Posterior cingulate gyrus (tissue), 11 donors: ENCODE measurements around the gene OR51A4.
"Not testable (repeated sequence)": the region's sequence is repeated elsewhere in the genome, so short reads cannot be mapped to it uniquely, and the experiment has no call there.

Source experiments
- DNase-seq, 10 donors: peaks; one replicate each; pipeline versions ENCODE4 v3.0.0 to v3.0.0-alpha.2; 2020 to 2021; ENCODE audit warnings: mixed read lengths in 3 of 10
- intact Hi-C: fragments of 100-400 bp; cut with DNase I; formaldehyde crosslinking; loops from one replicate; pipeline ENCODE4 v1.15.1; 2023

Gene OR51A4

GRCh38 chr11:4947505-4947904 is at the start of gene OR51A4:
TSS of gene OR51A4 (minus strand) at chr11:4947605. CDS start at chr11:4947100, 505 bp downstream.
- no peak for DNase-seq
- intact Hi-C loops: no loop called here

DNA sequence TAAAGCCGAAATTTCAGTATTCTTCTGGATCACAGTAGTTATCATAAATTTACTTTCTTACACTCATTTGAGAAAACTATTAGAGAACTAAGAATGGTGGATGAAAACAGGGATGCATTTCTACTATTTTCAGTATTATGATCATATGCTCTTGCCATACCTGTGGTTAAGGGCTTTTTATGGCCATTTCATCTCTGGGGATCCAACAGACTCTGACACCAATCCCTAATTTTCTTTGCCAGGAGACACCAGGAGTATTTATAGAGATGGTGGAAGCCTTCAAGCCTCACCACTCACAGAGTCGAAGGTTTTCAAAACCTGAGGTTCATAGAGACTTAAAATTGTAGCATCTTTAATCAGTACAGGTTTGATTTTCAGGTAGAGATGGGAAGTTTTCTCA is 47.1 kb upstream of the OR51A4 start, which contains the start of gene OR51L1:
Gene OR51L1 (plus strand): TSS at position 301 of the 400 bp plus-strand sequence. CDS start 4,132 bp downstream, outside the sequence.
- no peak for DNase-seq
- intact Hi-C loops: no loop called here

- DNase-seq: no peak
- intact Hi-C loops: no loop called here
Observed at GRCh38 chr11:4991060-4991459, 43.7 kb upstream of the OR51A4 start.

DNA sequence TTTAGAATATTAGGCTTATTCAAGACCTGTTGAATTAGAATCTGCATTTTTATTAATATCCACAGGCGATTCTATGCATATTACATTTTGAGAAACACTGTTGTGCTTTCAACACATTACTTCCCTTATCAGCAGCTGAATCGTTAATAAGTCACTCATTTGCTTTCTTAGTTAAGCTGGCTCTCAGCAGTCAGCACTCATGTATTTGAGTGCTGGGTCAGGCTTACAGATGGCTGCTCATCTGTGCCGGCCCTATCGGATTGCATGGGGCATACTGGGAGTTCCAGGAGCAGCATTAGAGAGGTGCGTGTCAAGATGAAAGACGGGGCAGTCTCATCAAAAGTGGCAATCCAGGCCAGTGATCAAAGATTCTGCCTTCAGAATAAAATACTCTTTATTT is 36.4 kb upstream of the OR51A4 start:
- DNase-seq: no peak
- intact Hi-C loops: no loop called here

- intact Hi-C loops: no loop called here
- no peak for DNase-seq
Observed at GRCh38 chr11:4982678-4983077, 35.3 kb upstream of the OR51A4 start.

DNA sequence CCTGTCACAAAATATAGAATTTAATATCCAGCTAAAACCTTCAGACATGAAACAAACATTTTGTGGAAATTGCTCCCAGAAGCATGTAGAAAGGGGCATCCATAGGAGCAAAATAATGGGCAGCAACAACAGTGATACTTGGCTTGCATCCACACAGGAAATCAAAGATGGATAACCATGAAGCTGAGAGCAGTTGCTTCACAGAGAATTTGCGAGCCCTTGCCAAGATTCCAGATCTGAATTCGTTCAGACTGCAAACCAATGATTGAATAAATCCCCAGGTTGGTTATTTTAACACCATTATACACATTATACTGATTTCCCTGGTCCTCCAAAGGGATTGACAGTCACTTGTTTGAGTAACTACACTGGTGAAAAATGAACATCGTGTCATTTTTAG is 31.6 kb upstream of the OR51A4 start:
- DNase-seq: no peak
- intact Hi-C loops: no loop called here

DNA sequence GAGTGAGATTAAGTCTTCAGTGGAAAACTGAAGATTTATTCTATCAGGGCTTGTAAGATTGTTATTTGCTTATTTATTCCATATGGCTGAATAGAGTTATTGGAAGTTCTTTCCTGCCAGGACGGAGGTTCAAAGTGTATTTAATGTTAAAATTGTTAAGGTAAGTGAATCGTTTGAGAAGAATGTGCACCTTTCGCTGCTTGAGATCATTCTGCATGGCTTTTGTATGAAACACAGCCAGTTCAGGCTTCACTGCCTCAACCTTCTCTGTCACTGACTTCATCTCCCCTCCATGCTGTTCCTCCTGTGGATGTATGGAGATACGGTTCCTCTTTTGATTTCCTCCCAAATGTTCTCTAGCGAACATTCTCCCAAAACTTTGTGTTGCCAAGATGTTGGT is 28.0 kb upstream of the OR51A4 start:
- intact Hi-C loops: no loop called here
- no peak for DNase-seq

DNA sequence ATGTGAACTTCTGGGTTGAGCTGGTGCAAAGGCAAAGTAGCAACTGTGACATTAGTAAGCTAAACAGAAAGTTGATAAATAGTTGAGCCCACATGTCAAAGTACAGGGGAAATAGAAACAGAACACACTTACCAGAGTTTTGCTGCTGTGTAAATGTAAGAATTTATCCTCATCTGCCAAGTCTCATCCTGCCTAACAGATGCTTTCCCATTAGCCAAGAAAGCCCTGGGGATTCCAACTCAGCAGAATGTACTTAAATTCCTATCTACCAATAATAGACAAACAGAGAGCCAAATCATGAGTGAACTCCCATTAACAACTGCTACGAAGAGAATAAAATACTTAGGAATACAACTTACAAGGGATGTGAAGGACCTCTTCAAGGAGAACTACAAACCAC is 15.4 kb upstream of the OR51A4 start:
- DNase-seq: no peak

GRCh38 chr11:4960877-4961276 is 13.5 kb upstream of the OR51A4 start:
- no peak for DNase-seq
- intact Hi-C loops: no loop called here

More for the DNA sequence above, 15.4 kb upstream of the OR51A4 start:
- intact Hi-C loops: no loop called here

GRCh38 chr11:4957396-4957795 is 10.0 kb upstream of the OR51A4 start:
- intact Hi-C loops: no loop called here
- DNase-seq: no peak

DNA sequence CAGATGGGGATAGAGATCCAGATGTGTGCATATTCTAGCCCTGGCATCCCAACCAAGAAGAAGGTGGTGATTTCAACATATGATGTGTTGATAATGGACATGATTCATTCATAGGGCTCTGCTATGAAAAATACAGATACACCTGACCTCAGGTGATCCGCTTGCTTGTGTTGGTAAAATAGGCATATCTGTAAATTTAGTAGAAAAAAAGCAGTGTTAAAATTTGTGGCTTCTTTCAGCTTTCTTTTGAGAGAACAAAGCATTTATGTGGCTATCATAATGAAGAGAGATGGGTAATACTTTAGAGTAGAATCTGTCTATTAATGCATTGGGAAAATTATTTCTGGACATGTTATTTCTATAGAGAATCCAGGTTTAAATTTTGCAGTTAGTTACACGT is 8.2 kb upstream of the OR51A4 start, which contains the start of gene OR51A2:
Gene OR51A2 (minus strand): TSS at position 101 of the 400 bp plus-strand sequence. CDS start 0 bp downstream, at position 101.
- DNase-seq, intact Hi-C loops: not testable (repeated sequence)

- intact Hi-C loops: no loop called here
- DNase-seq: no peak
Observed at GRCh38 chr11:4936745-4937144, 10.7 kb downstream of the OR51A4 start.

- intact Hi-C loops: no loop called here
- DNase-seq: no peak
Observed at GRCh38 chr11:4932751-4933150, 14.7 kb downstream of the OR51A4 start.

GRCh38 chr11:4926608-4927007 is 20.8 kb downstream of the OR51A4 start:
- intact Hi-C loops: no loop called here
- no peak for DNase-seq

DNA sequence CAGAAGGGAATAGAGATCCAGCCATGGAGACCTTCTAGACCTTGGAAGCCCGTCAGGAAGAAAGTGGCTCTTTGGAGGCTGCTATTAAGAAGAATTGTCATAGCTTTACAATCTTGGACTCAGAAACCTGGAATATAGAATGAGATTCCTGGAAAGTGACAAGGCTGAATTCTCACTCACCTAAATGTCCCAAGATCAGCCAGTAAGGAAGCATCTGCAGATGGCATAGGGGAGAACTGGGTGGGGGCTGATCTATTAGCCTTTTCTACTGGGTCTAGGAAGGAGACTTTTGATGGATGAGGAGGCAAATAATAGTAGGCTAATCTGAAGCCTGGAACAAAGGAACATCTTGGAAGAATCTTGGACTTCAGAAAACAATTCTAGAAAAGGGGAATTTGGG is 23.2 kb downstream of the OR51A4 start, which contains the start of gene OR51G1:
Gene OR51G1 (minus strand): TSS at position 101 of the 400 bp plus-strand sequence. CDS start 0 bp downstream, at position 101.
- DNase-seq: no peak
- intact Hi-C loops: no loop called here

DNA sequence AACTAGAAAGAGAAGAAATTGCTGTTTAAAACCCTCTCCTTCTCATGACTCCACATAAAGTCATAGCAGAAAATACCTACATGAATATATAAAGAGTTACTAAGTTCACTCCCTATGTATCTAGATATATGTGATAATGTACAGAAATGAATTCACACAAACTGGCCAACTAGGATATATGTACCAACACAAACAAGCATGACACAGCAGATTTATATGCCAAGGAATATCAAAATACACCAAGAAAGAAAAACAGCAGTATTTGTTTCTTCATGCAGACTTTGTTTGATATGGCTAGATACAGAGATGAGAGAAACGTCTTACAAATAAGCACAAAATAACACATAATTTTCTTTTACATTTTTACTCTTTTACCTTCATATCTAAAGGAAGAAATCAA is 25.1 kb downstream of the OR51A4 start:
- intact Hi-C loops: no loop called here
- no peak for DNase-seq

- intact Hi-C loops: no loop called here
- no peak for DNase-seq
Observed at GRCh38 chr11:4921796-4922195, 25.6 kb downstream of the OR51A4 start.

DNA sequence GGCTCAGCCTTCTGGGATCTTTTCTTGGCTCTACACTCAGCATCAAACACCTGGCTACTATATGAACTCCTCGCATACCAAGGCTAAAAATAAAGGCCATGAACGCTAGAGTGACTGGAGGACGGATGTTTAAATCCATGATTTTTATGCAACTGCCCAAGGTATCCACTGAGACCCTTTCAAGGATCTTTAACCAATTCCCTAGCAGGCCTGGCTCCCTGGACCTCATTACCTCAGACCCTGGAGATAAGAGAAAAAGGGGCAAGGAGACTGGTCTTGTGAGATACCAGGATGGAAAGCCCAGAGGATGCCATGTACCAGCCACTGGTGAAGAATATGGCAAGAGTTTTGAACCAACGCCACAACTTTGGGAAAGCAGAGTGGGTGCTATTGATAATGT is 28.2 kb downstream of the OR51A4 start, which contains the start of gene OR51G2:
Gene OR51G2 (minus strand): TSS at position 101 of the 400 bp plus-strand sequence. CDS start 3,687 bp downstream, outside the sequence.
- DNase-seq: no peak
- intact Hi-C loops: no loop called here

GRCh38 chr11:4916581-4916980 is 30.8 kb downstream of the OR51A4 start:
- intact Hi-C loops: no loop called here
- no peak for DNase-seq

GRCh38 chr11:4903484-4903883 is 43.9 kb downstream of the OR51A4 start, which contains the start of gene OR51A7:
TSS of gene OR51A7 (plus strand) at chr11:4903783. CDS start at chr11:4907370, 3,587 bp downstream.
- DNase-seq: no peak
- intact Hi-C loops: no loop called here
